HG02938 (cell line): ENCODE results near the gene CLMP.

Experiments
- ATAC-seq: cut with Tn5 transposase; IDR thresholded peaks from one replicate; pipeline ENCODE4 v1.9.1; 2021; ENCODE audit warnings: mild to moderate bottlenecking, moderate library complexity; ENCODE audit not compliant: unreplicated experiment

CLMP gene

GRCh38 chr11:123030517-123030916 lies 164.5 kb downstream of the CLMP start:
- no peak for ATAC-seq

- ATAC-seq = peak; percentile 66
Observed at GRCh38 chr11:123020968-123021367, 174.1 kb downstream of the CLMP start.
